ENCODE measurements around the gene USP24. TPM values are rescaled to one million over a fixed set of nuclear protein-coding genes. Genes with fewer than 3 reads are reported as not detected.

Gene USP24
- total and polyA plus RNA-seq, 3 donors from 2014 or later = 20.2 to 50.9 (median 50.3) TPM

DNA sequence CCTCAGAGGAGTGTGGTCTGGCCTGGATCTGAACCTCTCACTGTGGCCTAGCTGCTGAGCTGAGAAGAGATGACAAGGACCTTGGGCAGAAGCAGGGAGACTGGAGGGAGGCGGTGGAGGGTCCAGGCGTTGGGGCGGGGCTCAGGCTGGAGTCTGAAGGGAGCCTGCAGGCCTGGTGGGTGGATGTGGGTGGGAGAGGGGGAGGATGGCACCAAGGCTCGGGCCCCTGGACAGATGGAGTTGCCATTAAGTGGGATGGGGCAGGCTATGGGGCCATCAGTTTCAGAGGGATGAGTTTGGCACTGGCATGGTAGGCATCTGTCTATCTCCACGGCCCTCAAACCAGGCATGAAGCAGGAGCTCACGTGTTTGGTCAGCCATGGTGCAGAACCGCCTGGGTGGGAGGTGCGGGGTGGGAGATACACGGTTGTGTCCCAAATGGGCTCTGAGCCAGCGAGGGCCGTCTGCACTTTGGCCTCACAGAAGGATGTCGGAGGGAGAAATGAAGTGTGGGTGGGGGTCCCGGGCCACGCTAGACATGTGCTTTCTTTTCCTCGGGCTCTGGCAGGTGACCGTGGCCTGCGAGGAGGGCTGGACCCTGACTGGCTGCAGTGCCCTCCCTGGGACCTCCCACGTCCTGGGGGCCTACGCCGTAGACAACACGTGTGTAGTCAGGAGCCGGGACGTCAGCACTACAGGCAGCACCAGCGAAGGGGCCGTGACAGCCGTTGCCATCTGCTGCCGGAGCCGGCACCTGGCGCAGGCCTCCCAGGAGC lies 152.2 kb downstream of the USP24 start:
- H3K36me3 ChIP-seq (ENCODE audit: low read depth, missing control alignments) = no peaks in the 10 kb centered on the region
- WGBS, 2 donors = 92 to 95% methylated on average over 14 to 29 of the region's 29 CpGs
- H3K27me3 ChIP-seq = no peaks in the 10 kb centered on the region
- intact Hi-C loops (cut with DNase I; ENCODE audit: low total_unique reads) = no loop called here
- DNase-seq = no peak
- no peaks in the 10 kb centered on the region for H3K4me1 ChIP-seq
- H3K27ac ChIP-seq = no peak overlapping the region
- no peaks in the 10 kb centered on the region for H3K9me3 ChIP-seq
- TF ChIP-seq, protein P1, sequence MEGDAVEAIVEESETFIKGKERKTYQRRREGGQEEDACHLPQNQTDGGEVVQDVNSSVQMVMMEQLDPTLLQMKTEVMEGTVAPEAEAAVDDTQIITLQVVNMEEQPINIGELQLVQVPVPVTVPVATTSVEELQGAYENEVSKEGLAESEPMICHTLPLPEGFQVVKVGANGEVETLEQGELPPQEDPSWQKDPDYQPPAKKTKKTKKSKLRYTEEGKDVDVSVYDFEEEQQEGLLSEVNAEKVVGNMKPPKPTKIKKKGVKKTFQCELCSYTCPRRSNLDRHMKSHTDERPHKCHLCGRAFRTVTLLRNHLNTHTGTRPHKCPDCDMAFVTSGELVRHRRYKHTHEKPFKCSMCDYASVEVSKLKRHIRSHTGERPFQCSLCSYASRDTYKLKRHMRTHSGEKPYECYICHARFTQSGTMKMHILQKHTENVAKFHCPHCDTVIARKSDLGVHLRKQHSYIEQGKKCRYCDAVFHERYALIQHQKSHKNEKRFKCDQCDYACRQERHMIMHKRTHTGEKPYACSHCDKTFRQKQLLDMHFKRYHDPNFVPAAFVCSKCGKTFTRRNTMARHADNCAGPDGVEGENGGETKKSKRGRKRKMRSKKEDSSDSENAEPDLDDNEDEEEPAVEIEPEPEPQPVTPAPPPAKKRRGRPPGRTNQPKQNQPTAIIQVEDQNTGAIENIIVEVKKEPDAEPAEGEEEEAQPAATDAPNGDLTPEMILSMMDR (IDR thresholded peaks at IDR 0.05) = no peak
- no peak for TF ChIP-seq POLR2A (IDR thresholded peaks at IDR 0.05)
- no peak overlapping the region for H3K4me3 ChIP-seq

DNA sequence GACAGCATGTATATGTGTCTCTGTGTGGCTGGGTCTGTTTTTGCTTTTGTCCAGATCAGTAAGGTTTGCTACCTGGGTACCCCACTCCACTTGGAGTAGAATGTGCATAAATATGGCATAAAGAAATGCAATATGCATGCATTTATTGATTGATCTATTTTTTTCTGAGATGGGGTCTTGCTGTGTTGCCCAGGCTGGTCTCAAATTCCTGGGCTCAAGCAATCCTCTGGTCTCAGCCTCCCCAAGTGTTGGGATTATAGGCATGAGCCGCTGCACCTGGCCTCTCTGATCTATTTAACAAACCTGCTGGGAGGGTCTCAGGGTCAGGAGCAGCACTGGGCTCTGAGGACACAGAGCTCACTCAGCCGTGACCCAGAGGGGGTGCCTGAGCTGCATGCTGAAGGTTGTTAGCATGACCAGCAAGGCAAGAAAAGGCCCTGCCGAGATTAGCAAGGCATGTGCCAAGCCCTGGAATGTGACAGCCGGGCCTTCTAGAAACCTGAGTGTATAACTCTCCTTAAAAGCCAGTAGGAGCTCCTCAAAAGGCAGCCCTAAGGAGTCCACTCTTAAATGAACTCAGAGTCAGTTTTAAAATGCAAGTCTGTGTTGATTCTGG lies 153.3 kb downstream of the USP24 start:
- DNase-seq = no peak
- Histone ChIP-seq H3K4me3 (no peak overlapping the region), H3K9me3 (no peaks in the 10 kb centered on the region), H3K36me3 (ENCODE audit: low read depth, missing control alignments) (no peaks in the 10 kb centered on the region), H3K27me3 (no peaks in the 10 kb centered on the region), H3K27ac (no peak overlapping the region), H3K4me1 (no peaks in the 10 kb centered on the region)
- WGBS, 2 donors = 71 to 75% methylated on average over 4 of the region's 4 CpGs
- intact Hi-C loops (cut with DNase I; ENCODE audit: low total_unique reads) = no loop called here
- TF ChIP-seq, protein P1 (IDR thresholded peaks at IDR 0.05) = no peak
- TF ChIP-seq POLR2A (IDR thresholded peaks at IDR 0.05) = no peak

DNA sequence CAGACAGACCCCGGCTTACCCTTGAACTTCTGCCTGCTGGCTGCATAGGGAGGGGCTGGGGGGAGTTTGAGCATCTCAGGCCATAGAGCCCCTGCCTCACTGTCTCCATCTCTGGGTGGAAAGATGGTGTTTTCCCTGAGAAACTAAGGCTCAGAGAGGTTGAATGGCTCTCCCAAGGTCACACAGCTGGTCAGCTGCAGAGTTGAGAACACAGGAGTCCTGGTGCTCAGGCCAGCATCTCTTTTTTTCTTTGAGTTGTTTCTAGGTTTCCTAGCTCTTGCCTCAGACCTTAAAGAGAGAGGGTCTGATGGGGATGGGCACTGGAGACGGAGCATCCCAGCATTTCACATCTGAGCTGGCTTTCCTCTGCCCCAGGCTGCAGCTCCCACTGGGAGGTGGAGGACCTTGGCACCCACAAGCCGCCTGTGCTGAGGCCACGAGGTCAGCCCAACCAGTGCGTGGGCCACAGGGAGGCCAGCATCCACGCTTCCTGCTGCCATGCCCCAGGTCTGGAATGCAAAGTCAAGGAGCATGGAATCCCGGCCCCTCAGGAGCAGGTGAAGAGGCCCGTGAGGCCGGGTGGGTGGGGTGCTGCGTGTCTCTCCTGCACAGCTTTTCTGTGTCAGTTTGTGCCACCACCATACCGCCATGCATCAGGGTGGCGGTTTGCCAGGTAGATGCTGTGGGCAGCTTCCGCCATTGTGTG lies 154.0 kb downstream of the USP24 start:
- H3K4me3 ChIP-seq = no peak overlapping the region
- intact Hi-C loops (cut with DNase I; ENCODE audit: low total_unique reads) = no loop called here
- H3K4me1 ChIP-seq = no peaks in the 10 kb centered on the region
- H3K27ac ChIP-seq = no peak overlapping the region
- H3K27me3 ChIP-seq = no peaks in the 10 kb centered on the region
- DNase-seq = no peak
- H3K9me3 ChIP-seq = no peaks in the 10 kb centered on the region
- no peaks in the 10 kb centered on the region for H3K36me3 ChIP-seq (ENCODE audit: low read depth, missing control alignments)
- WGBS, 2 donors = 79 to 82% methylated on average over 9 to 13 of the region's 13 CpGs
- TF ChIP-seq, protein P1 (IDR thresholded peaks at IDR 0.05) = no peak
- TF ChIP-seq POLR2A (IDR thresholded peaks at IDR 0.05) = no peak

DNA sequence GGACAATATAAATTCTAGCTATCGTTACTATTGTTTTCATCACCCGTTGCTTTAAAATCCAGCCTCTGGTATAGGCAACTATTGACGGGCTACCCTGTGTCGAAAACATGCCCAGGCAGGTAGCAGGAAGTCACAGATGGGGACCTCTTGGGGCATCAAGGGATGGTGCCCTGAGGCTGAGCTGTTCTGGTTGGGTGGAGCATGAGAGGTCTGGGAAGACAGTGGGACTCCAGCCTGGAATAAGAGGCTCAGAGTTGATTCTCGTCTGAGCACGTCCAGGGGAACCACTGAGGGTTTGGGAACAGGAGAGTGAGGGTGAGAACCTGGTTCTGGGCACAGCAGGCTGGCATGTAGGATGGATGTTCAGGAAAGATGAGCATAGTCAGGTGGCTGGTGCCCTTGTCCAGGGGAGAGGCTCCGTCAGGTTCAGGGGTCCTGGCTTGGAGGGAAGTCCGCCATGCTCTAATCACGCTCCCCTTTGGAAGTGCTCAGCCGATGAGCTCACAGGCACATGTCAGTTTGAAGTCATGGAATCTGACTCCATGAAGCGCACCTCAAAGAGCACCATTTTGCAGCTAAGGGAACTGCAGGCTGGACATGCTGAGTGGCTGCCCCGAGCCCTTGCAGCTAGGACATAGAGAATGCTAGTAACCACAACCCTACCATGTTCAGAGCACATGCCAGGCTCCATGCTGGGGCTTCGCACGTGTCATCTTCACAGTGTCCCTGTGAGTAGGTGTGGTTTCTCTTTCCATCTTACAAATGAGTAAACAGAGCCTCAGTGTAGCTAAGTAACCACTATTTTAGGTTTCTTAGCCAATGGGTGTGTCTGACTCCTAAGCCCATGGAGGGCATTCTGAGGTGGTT lies 154.8 kb downstream of the USP24 start:
- WGBS, 2 donors = 92 to 94% methylated on average over 11 to 14 of the region's 14 CpGs
- intact Hi-C loops (cut with DNase I; ENCODE audit: low total_unique reads) = no loop called here
- Histone ChIP-seq H3K27ac (no peak overlapping the region), H3K4me3 (no peak overlapping the region), H3K9me3 (no peaks in the 10 kb centered on the region), H3K27me3 (no peaks in the 10 kb centered on the region), H3K4me1 (no peaks in the 10 kb centered on the region), H3K36me3 (ENCODE audit: low read depth, missing control alignments) (no peaks in the 10 kb centered on the region)
- DNase-seq = no peak
- TF ChIP-seq, protein P1 (IDR thresholded peaks at IDR 0.05) = no peak
- TF ChIP-seq POLR2A (IDR thresholded peaks at IDR 0.05) = no peak
